IPS-NIHi7 (cell line): ENCODE data around the gene HEXIM1.

ENCODE experiments used
- DNase-seq: peaks from one replicate; pipeline ENCODE4 v3.0.0; 2012; ENCODE audit warnings: mixed read lengths; ENCODE audit errors: extremely low spot score

HEXIM1 gene

GRCh38 chr17:45146890-45147580 lies 1.2 kb upstream of the HEXIM1 start:
- no peak for DNase-seq

- DNase-seq: peak; percentile 52
Observed at GRCh38 chr17:45147581-45148182, 593 bp upstream of the HEXIM1 start.

GRCh38 chr17:45149037-45149668 lies 878 bp downstream of the HEXIM1 start:
- DNase-seq: peak; percentile 81

- no peak for DNase-seq
Observed at GRCh38 chr17:45149669-45150664, 1.7 kb downstream of the HEXIM1 start.

- DNase-seq: no peak
Observed at GRCh38 chr17:45150911-45151809, 2.9 kb downstream of the HEXIM1 start.

GRCh38 chr17:45155029-45155428 lies 6.8 kb downstream of the HEXIM1 start:
- DNase-seq: no peak

- no peak for DNase-seq
Observed at GRCh38 chr17:45155483-45155882, 7.2 kb downstream of the HEXIM1 start.

GRCh38 chr17:45156242-45156641 lies 8.0 kb downstream of the HEXIM1 start:
- no peak for DNase-seq

- peak; percentile 82 for DNase-seq
Observed at GRCh38 chr17:45160447-45161287, 12.4 kb downstream of the HEXIM1 start.

- DNase-seq: peak; percentile 95
Observed at GRCh38 chr17:45161288-45162024, 13.2 kb downstream of the HEXIM1 start, which contains the start of gene HEXIM2. TSS of gene HEXIM2 (plus strand) at chr17:45161875. CDS start at chr17:45162794, 919 bp downstream.

- DNase-seq: peak; percentile 16
Observed at GRCh38 chr17:45162025-45162687, 13.9 kb downstream of the HEXIM1 start.

- no peak for DNase-seq
Observed at GRCh38 chr17:45164734-45165269, 16.5 kb downstream of the HEXIM1 start.

GRCh38 chr17:45168991-45169752 lies 20.9 kb downstream of the HEXIM1 start:
- no peak for DNase-seq

- no peak for DNase-seq
Observed at GRCh38 chr17:45170280-45170930, 22.1 kb downstream of the HEXIM1 start.

- no peak for DNase-seq
Observed at GRCh38 chr17:45170931-45171337, 22.7 kb downstream of the HEXIM1 start.

GRCh38 chr17:45171338-45172231 lies 23.3 kb downstream of the HEXIM1 start:
- DNase-seq: peak; percentile 56
